ENCODE measurements around the gene FRRS1L.
A peak's percentile ranks its signal among the peaks of the same experiment; 100 is the strongest.

FRRS1L gene

GRCh38 chr9:109100543-109101201 lies 66.4 kb downstream of the FRRS1L start:
- no peak for DNase-seq

DNA sequence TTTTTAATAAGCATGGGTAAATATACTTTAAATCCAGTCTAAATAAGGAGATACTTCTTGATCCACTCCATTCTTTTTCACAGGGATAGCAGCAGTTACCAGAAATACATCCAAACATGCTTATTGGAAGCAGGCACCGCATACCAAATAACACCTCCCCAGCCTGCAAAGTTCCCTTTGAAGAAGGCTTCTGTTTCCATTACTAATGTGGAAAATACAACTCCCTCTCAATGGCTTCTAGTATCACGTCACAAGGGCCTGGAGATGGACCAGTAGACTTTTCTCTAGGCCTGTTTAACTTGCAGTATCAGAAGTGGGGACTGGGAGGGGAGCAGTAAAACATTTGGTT lies 68.1 kb downstream of the FRRS1L start:
- no peak for DNase-seq

GRCh38 chr9:109098171-109098959 lies 68.7 kb downstream of the FRRS1L start:
- DNase-seq = peak; percentile 66

DNA sequence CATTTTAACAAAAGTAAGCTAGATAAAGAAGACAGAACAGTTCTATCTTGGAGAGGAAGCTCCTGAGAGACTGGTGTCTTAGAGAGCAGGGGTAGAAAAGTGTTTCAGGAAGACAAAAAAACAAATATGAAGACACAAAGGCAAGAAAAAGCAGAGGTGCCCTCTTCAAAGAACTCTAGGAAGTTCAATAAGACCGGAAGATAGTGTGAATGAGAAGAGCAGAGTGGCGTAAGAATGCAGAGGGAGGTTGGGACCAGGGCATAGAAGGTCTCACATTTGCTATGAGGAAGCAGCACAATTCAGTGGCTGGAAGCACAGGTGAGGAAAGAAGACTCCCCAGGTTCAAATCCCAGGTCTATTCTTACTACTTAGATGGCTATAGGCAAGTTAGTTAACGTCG lies 69.9 kb downstream of the FRRS1L start:
- DNase-seq = no peak

DNA sequence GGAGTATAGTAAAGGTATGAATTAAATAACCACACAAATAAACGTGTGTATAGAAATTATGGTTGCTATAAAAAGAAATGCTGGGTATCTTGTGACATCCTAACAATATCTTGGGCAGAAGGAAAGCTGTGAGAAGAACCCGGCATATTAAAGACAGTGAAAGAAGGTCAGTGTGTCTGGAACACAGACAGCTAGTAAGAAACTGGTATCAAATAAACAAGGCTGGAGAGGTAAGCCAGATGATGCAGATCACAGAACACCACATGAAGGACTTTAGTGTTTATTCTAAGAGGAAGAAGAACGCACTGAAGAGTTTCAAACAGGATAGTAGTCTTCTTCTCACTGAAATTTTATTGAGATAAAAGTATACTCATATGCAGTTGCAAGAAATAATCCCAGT lies 71.7 kb downstream of the FRRS1L start:
- no peak for DNase-seq

DNA sequence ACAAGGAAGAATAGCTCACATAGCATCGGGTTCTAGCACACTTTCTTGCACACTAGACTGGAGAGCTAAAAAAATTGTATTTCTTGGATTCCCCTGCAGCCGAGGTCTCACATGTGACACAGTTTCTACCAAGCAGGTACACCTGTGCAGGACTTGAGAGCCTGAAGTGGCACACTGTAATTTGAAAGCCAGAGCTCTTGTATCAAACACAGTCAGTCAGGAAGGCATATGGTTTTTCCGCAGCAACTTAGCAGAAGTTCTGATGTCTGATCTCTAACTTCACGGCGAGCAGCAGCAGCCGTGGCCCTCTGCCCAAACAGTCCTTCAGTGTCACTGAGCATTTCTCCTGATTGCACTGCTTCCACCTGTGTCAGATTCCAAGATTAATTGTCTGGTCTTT lies 72.8 kb downstream of the FRRS1L start:
- DNase-seq = no peak

- DNase-seq = no peak
Measured at GRCh38 chr9:109092587-109092986, 74.5 kb downstream of the FRRS1L start.

GRCh38 chr9:109092051-109092580 lies 74.9 kb downstream of the FRRS1L start:
- DNase-seq = no peak

GRCh38 chr9:109088221-109088620 lies 78.8 kb downstream of the FRRS1L start:
- no peak for DNase-seq

- no peak for DNase-seq
Measured at GRCh38 chr9:109087795-109088194, 79.3 kb downstream of the FRRS1L start.

GRCh38 chr9:109086221-109086620 lies 80.8 kb downstream of the FRRS1L start:
- DNase-seq = no peak

DNA sequence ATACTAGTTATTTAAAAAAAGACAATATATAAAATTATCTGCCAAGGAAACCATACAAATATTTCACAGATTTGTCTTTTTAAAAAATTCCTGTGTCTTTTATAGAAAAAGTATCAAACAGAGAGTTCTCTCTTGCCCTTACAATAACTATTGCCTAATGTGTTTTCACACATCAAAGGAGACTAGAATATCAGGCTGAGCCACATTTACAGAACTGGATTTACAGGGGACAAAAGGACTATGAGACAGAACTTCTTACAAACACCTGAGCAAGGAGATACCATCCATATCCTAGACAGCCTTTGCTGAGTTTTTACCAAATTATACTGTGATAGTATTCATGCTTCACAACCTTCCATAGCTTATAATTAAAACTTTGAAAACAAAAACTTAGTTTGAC lies 81.5 kb downstream of the FRRS1L start:
- no peak for DNase-seq

DNA sequence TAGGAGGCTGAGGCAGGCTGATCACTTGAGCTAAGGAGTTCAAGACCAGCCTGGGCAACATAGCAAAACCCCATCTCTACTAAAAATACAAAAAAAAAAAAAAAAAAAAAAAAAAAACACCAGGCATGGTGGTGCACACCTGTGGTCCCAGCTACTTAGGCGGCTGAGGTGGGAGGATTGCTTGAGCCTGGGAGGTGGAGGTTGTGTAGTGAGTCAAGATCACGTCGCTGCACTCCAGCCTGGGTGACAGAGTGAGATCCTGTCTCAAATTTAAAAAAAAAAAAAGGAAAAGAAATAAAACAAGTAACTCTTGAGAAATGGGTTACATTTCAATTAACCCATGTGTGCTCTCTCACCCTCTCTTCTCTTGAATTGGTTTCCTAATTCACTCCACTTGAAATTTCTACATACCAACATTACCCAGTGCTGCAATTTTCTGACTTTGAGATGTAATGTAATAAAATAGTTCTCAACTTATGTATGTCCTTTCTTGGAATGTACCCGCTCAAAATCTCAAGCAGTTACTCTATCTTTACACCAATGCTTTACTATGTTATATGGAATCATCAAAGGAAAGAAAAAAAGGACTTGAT lies 83.1 kb downstream of the FRRS1L start:
- no peak for DNase-seq

- no peak for DNase-seq
Measured at GRCh38 chr9:109083141-109083540, 83.9 kb downstream of the FRRS1L start.

GRCh38 chr9:109082091-109082620 lies 84.9 kb downstream of the FRRS1L start:
- DNase-seq = no peak

All from NCI-H1105 treated with DMSO at 0.1 percent for 48 hours (cell line).